Tibial nerve (tissue), 4 donors: ENCODE measurements around the gene UGT1A6.

Experiments used
- EP300 ChIP-seq, 2 donors: sonication (generic); formaldehyde crosslinking; IDR thresholded peaks; one replicate each; pipeline ENCODE4 v1.6.1; 2017; ENCODE audit warnings: antibody characterized with exemption in 2 of 2, mild to moderate bottlenecking in 1 of 2
- POLR2A ChIP-seq, 2 donors: fragments of 450-650 bp; IDR thresholded peaks; one replicate each; pipeline ENCODE4 v1.6.1; 2017; ENCODE audit warnings: antibody characterized with exemption in 2 of 2, mild to moderate bottlenecking in 2 of 2, moderate library complexity in 2 of 2
- TF ChIP-seq, protein P1 (sequence below), 5 experiments: fragments of 200-600 bp in 3 of 5; fragments of 450-650 bp in 2 of 5; sonication (generic) in 3 of 5; IDR thresholded peaks; one replicate each; pipeline ENCODE4 v1.5.1; 2016 to 2019; ENCODE audit warnings: antibody characterized with exemption in 5 of 5, mild to moderate bottlenecking in 3 of 5, moderate library complexity in 2 of 5

DNA sequence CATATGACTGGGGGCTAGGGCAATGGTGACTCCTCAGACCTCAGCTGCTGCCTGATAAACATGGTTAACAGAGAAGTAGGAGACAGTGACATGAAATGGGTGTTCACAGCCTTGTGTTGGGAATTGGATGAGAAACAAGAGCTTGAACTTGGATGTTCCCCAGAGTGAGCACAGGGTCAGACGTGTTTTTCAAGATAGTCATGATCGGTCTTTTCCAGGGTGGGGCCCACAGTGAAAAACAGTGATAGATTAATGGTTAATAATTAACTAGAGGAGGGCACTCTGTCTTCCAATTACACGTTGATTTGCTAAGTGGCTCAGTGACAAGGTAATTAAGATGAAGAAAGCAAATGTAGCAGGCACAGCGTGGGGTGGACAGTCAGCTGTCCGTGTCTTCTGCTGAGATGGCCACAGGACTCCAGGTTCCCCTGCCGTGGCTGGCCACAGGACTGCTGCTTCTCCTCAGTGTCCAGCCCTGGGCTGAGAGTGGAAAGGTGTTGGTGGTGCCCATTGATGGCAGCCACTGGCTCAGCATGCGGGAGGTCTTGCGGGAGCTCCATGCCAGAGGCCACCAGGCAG lies 36.1 kb downstream of the UGT1A6 start, which contains the start of gene UGT1A3:
- TF ChIP-seq, protein P1, sequence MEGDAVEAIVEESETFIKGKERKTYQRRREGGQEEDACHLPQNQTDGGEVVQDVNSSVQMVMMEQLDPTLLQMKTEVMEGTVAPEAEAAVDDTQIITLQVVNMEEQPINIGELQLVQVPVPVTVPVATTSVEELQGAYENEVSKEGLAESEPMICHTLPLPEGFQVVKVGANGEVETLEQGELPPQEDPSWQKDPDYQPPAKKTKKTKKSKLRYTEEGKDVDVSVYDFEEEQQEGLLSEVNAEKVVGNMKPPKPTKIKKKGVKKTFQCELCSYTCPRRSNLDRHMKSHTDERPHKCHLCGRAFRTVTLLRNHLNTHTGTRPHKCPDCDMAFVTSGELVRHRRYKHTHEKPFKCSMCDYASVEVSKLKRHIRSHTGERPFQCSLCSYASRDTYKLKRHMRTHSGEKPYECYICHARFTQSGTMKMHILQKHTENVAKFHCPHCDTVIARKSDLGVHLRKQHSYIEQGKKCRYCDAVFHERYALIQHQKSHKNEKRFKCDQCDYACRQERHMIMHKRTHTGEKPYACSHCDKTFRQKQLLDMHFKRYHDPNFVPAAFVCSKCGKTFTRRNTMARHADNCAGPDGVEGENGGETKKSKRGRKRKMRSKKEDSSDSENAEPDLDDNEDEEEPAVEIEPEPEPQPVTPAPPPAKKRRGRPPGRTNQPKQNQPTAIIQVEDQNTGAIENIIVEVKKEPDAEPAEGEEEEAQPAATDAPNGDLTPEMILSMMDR (IDR thresholded peaks at IDR 0.05), result no peak
- TF ChIP-seq POLR2A (IDR thresholded peaks at IDR 0.05) (no peak), EP300 (IDR thresholded peaks at IDR 0.05) (no peak)
